Ammon's horn (tissue), 1 donor: ENCODE results near the gene CDK17.
"Not testable (repeated sequence)": the region's sequence is repeated elsewhere in the genome, so short reads cannot be mapped to it uniquely, and the experiment has no call there.

Experiments used
- DNase-seq: peaks from one replicate; pipeline ENCODE4 v3.0.0-alpha.2; 2016; ENCODE audit warnings: low spot score

Gene CDK17

GRCh38 chr12:96387981-96388380 is 12.3 kb downstream of the CDK17 start:
- no peak for DNase-seq

GRCh38 chr12:96386794-96387193 is 13.4 kb downstream of the CDK17 start:
- no peak for DNase-seq

- no peak for DNase-seq
Measured at GRCh38 chr12:96383991-96384390, 16.2 kb downstream of the CDK17 start.

GRCh38 chr12:96383371-96383770 is 16.9 kb downstream of the CDK17 start:
- no peak for DNase-seq

GRCh38 chr12:96379743-96380142 is 20.5 kb downstream of the CDK17 start:
- not testable (repeated sequence) for DNase-seq

- no peak for DNase-seq
Measured at GRCh38 chr12:96378319-96378718, 21.9 kb downstream of the CDK17 start.

- DNase-seq: no peak
Measured at GRCh38 chr12:96376865-96377264, 23.4 kb downstream of the CDK17 start.

- DNase-seq: no peak
Measured at GRCh38 chr12:96375841-96376604, 24.2 kb downstream of the CDK17 start.

- no peak for DNase-seq
Measured at GRCh38 chr12:96375170-96375569, 25.1 kb downstream of the CDK17 start.

- DNase-seq: no peak
Measured at GRCh38 chr12:96371790-96372699, 28.2 kb downstream of the CDK17 start.

GRCh38 chr12:96371138-96371789 is 29.0 kb downstream of the CDK17 start:
- no peak for DNase-seq

- DNase-seq: no peak
Measured at GRCh38 chr12:96368687-96369086, 31.6 kb downstream of the CDK17 start.

GRCh38 chr12:96368233-96368632 is 32.0 kb downstream of the CDK17 start:
- peak; percentile 77 for DNase-seq

GRCh38 chr12:96366381-96366654 is 33.9 kb downstream of the CDK17 start:
- no peak for DNase-seq

- no peak for DNase-seq
Measured at GRCh38 chr12:96365604-96366380, 34.4 kb downstream of the CDK17 start.

- no peak for DNase-seq
Measured at GRCh38 chr12:96364092-96364700, 36.0 kb downstream of the CDK17 start.

GRCh38 chr12:96361074-96361473 is 39.2 kb downstream of the CDK17 start:
- no peak for DNase-seq

- DNase-seq: no peak
Measured at GRCh38 chr12:96360550-96360949, 39.7 kb downstream of the CDK17 start.

- no peak for DNase-seq
Measured at GRCh38 chr12:96359328-96359727, 40.9 kb downstream of the CDK17 start.

- DNase-seq: no peak
Measured at GRCh38 chr12:96356831-96357230, 43.4 kb downstream of the CDK17 start.

GRCh38 chr12:96354844-96355534 is 45.2 kb downstream of the CDK17 start:
- no peak for DNase-seq
